Lower leg skin (tissue), 4 donors: Measurements from ENCODE around the gene FERMT3. TPM values are rescaled to one million over a fixed set of nuclear protein-coding genes. Genes with fewer than 3 reads are reported as not detected.

Experiments
- DNase-seq, 2 donors: peaks; one replicate each; pipeline ENCODE4 v3.0.0-alpha.2; 2019; ENCODE audit warnings: low spot score in 2 of 2
- H3K4me3 ChIP-seq: fragments of 200-600 bp; sonication (generic); 2 replicates; pipeline ENCODE4 v1.5.1; 2017; ENCODE audit warnings: mild to moderate bottlenecking, low read depth; ENCODE audit not compliant: poor library complexity, severe bottlenecking
- CTCF ChIP-seq, 3 donors: fragments of 450-650 bp; IDR thresholded peaks; one replicate each; pipeline ENCODE4 v1.5.1; 2016; ENCODE audit warnings: antibody characterized with exemption in 3 of 3, mild to moderate bottlenecking in 3 of 3, moderate library complexity in 2 of 3
- POLR2A ChIP-seq, 2 donors: fragments of 450-650 bp; IDR thresholded peaks; one replicate each; pipeline ENCODE4 v1.6.1; 2016 to 2017; ENCODE audit warnings: antibody characterized with exemption in 2 of 2, mild to moderate bottlenecking in 1 of 2, moderate library complexity in 1 of 2
- WGBS, 2 donors: methylation state at CpG; one replicate each; pipeline ENCODE4 v1.1.5; 2018; 5-methylcytosine and 5-hydroxymethylcytosine counted together
- intact Hi-C: fragments of 100-400 bp; cut with DNase I; formaldehyde crosslinking; loops from one replicate; pipeline ENCODE4 v1.15.0; 2023; ENCODE audit warnings: low total_unique reads
- total RNA-seq, 4 donors: library from RNA; depleted of rRNA; stranded (reverse); fragments of >200 nt; gene quantifications; one replicate each; pipeline ENCODE4 v1.1.0, GENCODE V29; 2016

The FERMT3 gene
- total RNA-seq, 4 donors from 2014 or later = 5.1 to 10.5 (median 8.9) TPM

- WGBS, 2 donors = 75 to 84% methylated on average over 10 of the region's 10 CpGs
- no peak overlapping the region for H3K4me3 ChIP-seq
- intact Hi-C loops = no loop called here
- no peak for DNase-seq
- TF ChIP-seq CTCF (IDR thresholded peaks at IDR 0.05) (no peak), POLR2A (IDR thresholded peaks at IDR 0.05) (no peak)
Measured at GRCh38 chr11:64264371-64264852, 57.9 kb downstream of the FERMT3 start.

GRCh38 chr11:64265176-64266160, 58.9 kb downstream of the FERMT3 start:
- TF ChIP-seq CTCF (IDR thresholded peaks at IDR 0.05) = no peak
- TF ChIP-seq POLR2A (IDR thresholded peaks at IDR 0.05) = no peak
- H3K4me3 ChIP-seq = no peak overlapping the region
- intact Hi-C loops = no loop called here
- no peak for DNase-seq
- 94 to 96% methylated on average over 30 to 34 of the region's 35 CpGs for WGBS, 2 donors

GRCh38 chr11:64266339-64266738, 59.8 kb downstream of the FERMT3 start:
- H3K4me3 ChIP-seq = no peak overlapping the region
- no peak for DNase-seq
- 86 to 88% methylated on average over 15 of the region's 15 CpGs for WGBS, 2 donors
- TF ChIP-seq CTCF (IDR thresholded peaks at IDR 0.05) (no peak), POLR2A (IDR thresholded peaks at IDR 0.05) (no peak)
- intact Hi-C loops = no loop called here

GRCh38 chr11:64267207-64267945, 60.9 kb downstream of the FERMT3 start:
- H3K4me3 ChIP-seq = no peak overlapping the region
- WGBS, 2 donors = 42 to 55% methylated on average over 16 to 27 of the region's 27 CpGs
- intact Hi-C loops = no loop called here
- TF ChIP-seq POLR2A (IDR thresholded peaks at IDR 0.05) (no peak), CTCF (IDR thresholded peaks at IDR 0.05) (no peak)
- DNase-seq = no peak

- no peak for TF ChIP-seq CTCF (IDR thresholded peaks at IDR 0.05)
- no peak for TF ChIP-seq POLR2A (IDR thresholded peaks at IDR 0.05)
- H3K4me3 ChIP-seq = no peak overlapping the region
- DNase-seq = peak; percentile 56 to 90
- 22 to 29% methylated on average over 14 to 23 of the region's 23 CpGs for WGBS, 2 donors
- intact Hi-C loops = no loop called here
Measured at GRCh38 chr11:64268025-64268892, 61.7 kb downstream of the FERMT3 start.
